MG63 (cell line): ENCODE measurements around the gene PIK3R5. TPM values are rescaled to one million over a fixed set of nuclear protein-coding genes. Genes with fewer than 3 reads are reported as not detected.

ENCODE experiments used
- DNase-seq: peaks from one replicate; pipeline ENCODE4 v3.0.0-alpha.2; 2020
- H3K27me3 ChIP-seq: fragments of 250-450 bp; sonication (Bioruptor Pico); 2 replicates; pipeline ENCODE4 v1.5.1; 2020; ENCODE audit warnings: mild to moderate bottlenecking, moderate library complexity
- H3K36me3 ChIP-seq: fragments of 250-450 bp; sonication (Bioruptor Pico); 2 replicates; pipeline ENCODE4 v1.5.1; 2020; ENCODE audit warnings: mild to moderate bottlenecking, moderate library complexity
- H3K4me3 ChIP-seq: fragments of 250-450 bp; sonication (Bioruptor Pico); 2 replicates; pipeline ENCODE4 v1.5.1; 2020; ENCODE audit warnings: mild to moderate bottlenecking, moderate library complexity
- H3K9me3 ChIP-seq: fragments of 250-450 bp; sonication (Bioruptor Pico); 2 replicates; pipeline ENCODE4 v1.5.1; 2020; ENCODE audit warnings: mild to moderate bottlenecking, moderate library complexity
- total RNA-seq: library from RNA; depleted of rRNA; stranded (reverse); fragments of >200 nt; shearing (Covaris generic); gene quantifications from 2 replicates; pipeline ENCODE4 v1.2.3, GENCODE V29; 2014; ENCODE audit warnings: low replicate concordance

Gene PIK3R5
- total RNA-seq, 1 experiment from 2014 or later, result not detected

- Histone ChIP-seq H3K36me3 (no peaks in the 10 kb centered on the region), H3K4me3 (no peak overlapping the region), H3K9me3 (no peaks in the 10 kb centered on the region), H3K27me3 (peaks cover 2% of the 10 kb centered on the region; the same call in 1 of the 2 replicates)
- no peak for DNase-seq
Measured at GRCh38 chr17:8963647-8964258, 1.8 kb downstream of the PIK3R5 start.

- Histone ChIP-seq H3K4me3 (no peak overlapping the region), H3K36me3 (no peaks in the 10 kb centered on the region), H3K9me3 (no peaks in the 10 kb centered on the region), H3K27me3 (peaks cover 2% of the 10 kb centered on the region; the same call in 1 of the 2 replicates)
- no peak for DNase-seq
Measured at GRCh38 chr17:8963014-8963413, 2.5 kb downstream of the PIK3R5 start.

GRCh38 chr17:8961829-8962228, 3.7 kb downstream of the PIK3R5 start:
- Histone ChIP-seq H3K9me3 (no peaks in the 10 kb centered on the region), H3K4me3 (no peak overlapping the region), H3K36me3 (no peaks in the 10 kb centered on the region), H3K27me3 (peaks cover 5% of the 10 kb centered on the region; the same call in 1 of the 2 replicates)
- DNase-seq, result no peak

- H3K4me3 ChIP-seq, result no peak overlapping the region
- no peaks in the 10 kb centered on the region for H3K36me3 ChIP-seq
- H3K27me3 ChIP-seq, result peaks cover 5% of the 10 kb centered on the region; the same call in 1 of the 2 replicates
- DNase-seq, result no peak
- H3K9me3 ChIP-seq, result no peaks in the 10 kb centered on the region
Measured at GRCh38 chr17:8960325-8961140, 5.0 kb downstream of the PIK3R5 start.

GRCh38 chr17:8959312-8959918, 6.1 kb downstream of the PIK3R5 start:
- H3K36me3 ChIP-seq, result no peaks in the 10 kb centered on the region
- 0 out of 2 replicates have a peak, but pooled peaks cover 2% of the 10 kb centered on the region for H3K27me3 ChIP-seq
- no peak for DNase-seq
- H3K9me3 ChIP-seq, result no peaks in the 10 kb centered on the region
- no peak overlapping the region for H3K4me3 ChIP-seq

- no peak for DNase-seq
- Histone ChIP-seq H3K27me3 (0 out of 2 replicates have a peak, but pooled peaks cover 2% of the 10 kb centered on the region), H3K4me3 (no peak overlapping the region), H3K9me3 (no peaks in the 10 kb centered on the region), H3K36me3 (no peaks in the 10 kb centered on the region)
Measured at GRCh38 chr17:8957721-8958120, 7.8 kb downstream of the PIK3R5 start.

GRCh38 chr17:8956465-8956902, 9.0 kb downstream of the PIK3R5 start:
- Histone ChIP-seq H3K4me3 (no peak overlapping the region), H3K9me3 (no peaks in the 10 kb centered on the region), H3K27me3 (0 out of 2 replicates have a peak, but pooled peaks cover 2% of the 10 kb centered on the region), H3K36me3 (no peaks in the 10 kb centered on the region)
- no peak for DNase-seq

GRCh38 chr17:8955021-8955959, 10.2 kb downstream of the PIK3R5 start:
- no peaks in the 10 kb centered on the region for H3K36me3 ChIP-seq
- no peaks in the 10 kb centered on the region for H3K9me3 ChIP-seq
- no peak for DNase-seq
- H3K27me3 ChIP-seq, result 0 out of 2 replicates have a peak, but pooled peaks cover 2% of the 10 kb centered on the region
- no peak overlapping the region for H3K4me3 ChIP-seq

- no peaks in the 10 kb centered on the region for H3K9me3 ChIP-seq
- no peak for DNase-seq
- H3K27me3 ChIP-seq, result 0 out of 2 replicates have a peak, but pooled peaks cover 2% of the 10 kb centered on the region
- H3K4me3 ChIP-seq, result no peak overlapping the region
- H3K36me3 ChIP-seq, result no peaks in the 10 kb centered on the region
Measured at GRCh38 chr17:8954339-8954738, 11.2 kb downstream of the PIK3R5 start.

- no peak for DNase-seq
- Histone ChIP-seq H3K4me3 (no peak overlapping the region), H3K36me3 (no peaks in the 10 kb centered on the region), H3K27me3 (peaks cover 2% of the 10 kb centered on the region; the same call in 1 of the 2 replicates), H3K9me3 (no peaks in the 10 kb centered on the region)
Measured at GRCh38 chr17:8953156-8953885, 12.2 kb downstream of the PIK3R5 start.

GRCh38 chr17:8952191-8952590, 13.3 kb downstream of the PIK3R5 start:
- no peaks in the 10 kb centered on the region for H3K36me3 ChIP-seq
- H3K9me3 ChIP-seq, result no peaks in the 10 kb centered on the region
- H3K4me3 ChIP-seq, result no peak overlapping the region
- no peak for DNase-seq
- H3K27me3 ChIP-seq, result no peaks in the 10 kb centered on the region; the same call in 1 of the 2 replicates

GRCh38 chr17:8951206-8951605, 14.3 kb downstream of the PIK3R5 start:
- DNase-seq, result no peak
- Histone ChIP-seq H3K27me3 (no peaks in the 10 kb centered on the region; the same call in 1 of the 2 replicates), H3K9me3 (no peaks in the 10 kb centered on the region), H3K36me3 (no peaks in the 10 kb centered on the region), H3K4me3 (no peak overlapping the region)

- DNase-seq, result no peak
- Histone ChIP-seq H3K36me3 (no peaks in the 10 kb centered on the region), H3K4me3 (no peak overlapping the region), H3K27me3 (no peaks in the 10 kb centered on the region; the same call in 1 of the 2 replicates), H3K9me3 (0 out of 2 replicates have a peak, but pooled peaks cover under 1% of the 10 kb centered on the region)
Measured at GRCh38 chr17:8949061-8949661, 16.3 kb downstream of the PIK3R5 start.

GRCh38 chr17:8948462-8948861, 17.0 kb downstream of the PIK3R5 start:
- no peak for DNase-seq
- 0 out of 2 replicates have a peak, but pooled peaks cover 4% of the 10 kb centered on the region for H3K9me3 ChIP-seq
- no peak overlapping the region for H3K4me3 ChIP-seq
- H3K27me3 ChIP-seq, result no peaks in the 10 kb centered on the region; the same call in 1 of the 2 replicates
- H3K36me3 ChIP-seq, result no peaks in the 10 kb centered on the region

- DNase-seq, result no peak
- Histone ChIP-seq H3K9me3 (0 out of 2 replicates have a peak, but pooled peaks cover 4% of the 10 kb centered on the region), H3K27me3 (no peaks in the 10 kb centered on the region; the same call in 1 of the 2 replicates), H3K36me3 (no peaks in the 10 kb centered on the region), H3K4me3 (no peak overlapping the region)
Measured at GRCh38 chr17:8947201-8947600, 18.3 kb downstream of the PIK3R5 start.
